ENCODE results near the gene ITGAV.

ITGAV gene

GRCh38 chr2:186716004-186716403 is 126.1 kb downstream of the ITGAV start:
- DNase-seq (ENCODE audit: low spot score) = no peak
- no peak for TF ChIP-seq CTCF (IDR thresholded peaks at IDR 0.05; ENCODE audit: extremely low read depth, missing control alignments)

GRCh38 chr2:186716899-186717298 is 127.0 kb downstream of the ITGAV start:
- TF ChIP-seq CTCF (IDR thresholded peaks at IDR 0.05; ENCODE audit: extremely low read depth, missing control alignments) = no peak
- DNase-seq (ENCODE audit: low spot score) = no peak

GRCh38 chr2:186717320-186718007 is 127.6 kb downstream of the ITGAV start:
- DNase-seq (ENCODE audit: low spot score) = no peak

GRCh38 chr2:186718122-186718521 is 128.3 kb downstream of the ITGAV start:
- no peak for TF ChIP-seq CTCF (IDR thresholded peaks at IDR 0.05; ENCODE audit: extremely low read depth, missing control alignments)
- no peak for DNase-seq (ENCODE audit: low spot score)

More at GRCh38 chr2:186717320-186718007, 127.6 kb downstream of the ITGAV start:
- no peak for TF ChIP-seq CTCF (IDR thresholded peaks at IDR 0.05; ENCODE audit: extremely low read depth, missing control alignments)

GRCh38 chr2:186718903-186719302 is 129.0 kb downstream of the ITGAV start:
- no peak for DNase-seq (ENCODE audit: low spot score)
- no peak for TF ChIP-seq CTCF (IDR thresholded peaks at IDR 0.05; ENCODE audit: extremely low read depth, missing control alignments)

GRCh38 chr2:186721956-186722355 is 132.1 kb downstream of the ITGAV start:
- no peak for TF ChIP-seq CTCF (IDR thresholded peaks at IDR 0.05; ENCODE audit: extremely low read depth, missing control alignments)
- no peak for DNase-seq (ENCODE audit: low spot score)

GRCh38 chr2:186724736-186725135 is 134.9 kb downstream of the ITGAV start:
- TF ChIP-seq CTCF (IDR thresholded peaks at IDR 0.05; ENCODE audit: extremely low read depth, missing control alignments) = no peak
- DNase-seq (ENCODE audit: low spot score) = no peak

All from GM20000 (cell line).